PC-9 (cell line): Measurements from ENCODE around the gene SORCS2. TPM values are rescaled to one million over a fixed set of nuclear protein-coding genes. Genes with fewer than 3 reads are reported as not detected.
"Not testable (repeated sequence)": the region's sequence is repeated elsewhere in the genome, so short reads cannot be mapped to it uniquely, and the experiment has no call there.

Source experiments
- BruUV-seq: library from RNA; stranded (reverse); fragments of 400-500 nt; replicated peaks from 2 replicates; lab custom pipeline; 2021; lab: Mats Ljungman, UMichigan
- CTCF ChIA-PET: fragments of 300-600 bp; sonication (Branson Sonifier 250); formaldehyde crosslinking; loops from one replicate; lab custom pipeline; 2022; ENCODE audit warnings: antibody characterized with exemption; lab: Charles Lee
- POLR2A ChIA-PET: fragments of 300-600 bp; sonication (Branson Sonifier 250); formaldehyde crosslinking; loops from one replicate; lab custom pipeline; 2022; ENCODE audit warnings: antibody characterized with exemption; ENCODE audit not compliant: unreplicated experiment; lab: Charles Lee
- DNase-seq, 2 experiments: peaks; one replicate each; pipeline versions ENCODE4 v3.0.0 to v3.0.0-alpha.2; 2015 to 2022; ENCODE audit warnings: mixed read lengths in 1 of 2
- H2AFZ ChIP-seq: fragments of 200-600 bp; sonication (generic); 2 replicates; pipeline ENCODE4 v1.8.1; 2017; ENCODE audit warnings: antibody characterized with exemption
- H3F3A ChIP-seq: fragments of 200-600 bp; sonication (generic); 2 replicates; pipeline ENCODE4 v1.8.1; 2017; ENCODE audit warnings: antibody characterized with exemption, mild to moderate bottlenecking, low read depth; ENCODE audit not compliant: insufficient read depth
- H3K27ac ChIP-seq: fragments of 200-600 bp; sonication (generic); 2 replicates; pipeline ENCODE4 v1.6.1; 2016; ENCODE audit warnings: mixed run types
- H3K27me3 ChIP-seq: fragments of 200-600 bp; sonication (generic); 2 replicates; pipeline ENCODE4 v1.6.1; 2016; ENCODE audit warnings: low read depth, mixed run types; ENCODE audit not compliant: insufficient read depth
- H3K36me3 ChIP-seq: fragments of 200-600 bp; sonication (generic); 2 replicates; pipeline ENCODE4 v1.6.1; 2016; ENCODE audit warnings: low read depth, mixed run types
- H3K4me1 ChIP-seq: fragments of 200-600 bp; sonication (generic); replicated peaks from 2 replicates; pipeline ENCODE4 v1.6.1; 2016; ENCODE audit warnings: mixed run types; ENCODE audit not compliant: insufficient read depth
- H3K4me2 ChIP-seq: fragments of 200-600 bp; sonication (generic); 2 replicates; pipeline ENCODE4 v1.6.1; 2017; ENCODE audit warnings: mixed run types
- H3K4me3 ChIP-seq: fragments of 200-600 bp; sonication (generic); 2 replicates; pipeline ENCODE4 v1.6.1; 2016; ENCODE audit warnings: mixed run types
- H3K79me2 ChIP-seq: fragments of 200-600 bp; sonication (generic); 2 replicates; pipeline ENCODE4 v1.6.1; 2017; ENCODE audit warnings: low read depth, mixed run types
- H3K9me2 ChIP-seq: fragments of 200-600 bp; sonication (generic); 2 replicates; pipeline ENCODE4 v1.8.1; 2017; ENCODE audit warnings: mild to moderate bottlenecking; ENCODE audit not compliant: insufficient read depth
- H3K9me3 ChIP-seq: fragments of 200-600 bp; sonication (generic); 2 replicates; pipeline ENCODE4 v1.8.1; 2016; ENCODE audit warnings: low read depth; ENCODE audit not compliant: insufficient read depth
- H4K20me1 ChIP-seq: fragments of 200-600 bp; sonication (generic); 2 replicates; pipeline ENCODE4 v1.8.1; 2017; ENCODE audit not compliant: insufficient read depth
- EZH2 ChIP-seq: fragments of 200-600 bp; sonication (generic); IDR thresholded peaks from 2 replicates; pipeline ENCODE4 v1.8.0; 2017; ENCODE audit warnings: antibody characterized with exemption, low read depth
- intact Hi-C: fragments of 100-400 bp; cut with micrococcal nuclease; formaldehyde crosslinking; loops from one replicate; pipeline ENCODE4 v1.10.0; 2022; ENCODE audit not compliant: unreplicated experiment
- total RNA-seq: library from RNA; stranded (reverse); gene quantifications from 2 replicates; pipeline ENCODE4 v1.2.3, GENCODE V29; 2021
- TF ChIP-seq, protein P1 (sequence below): fragments of 200-600 bp; sonication (generic); conservative IDR thresholded peaks from 2 replicates; pipeline ENCODE4 v1.6.1; 2017; ENCODE audit warnings: mixed run types, antibody characterized with exemption, mild to moderate bottlenecking, moderate library complexity

The SORCS2 gene
- total RNA-seq, 1 experiment from 2014 or later: 25.8 TPM

GRCh38 chr4:7160951-7161440 lies 31.3 kb upstream of the SORCS2 start:
- no peaks in the 10 kb centered on the region for H3K4me1 ChIP-seq
- peaks cover 29% of the 10 kb centered on the region for H3K27me3 ChIP-seq
- no peak overlapping the region for H2AFZ ChIP-seq
- H3K9me2 ChIP-seq: no peaks in the 10 kb centered on the region
- H3K79me2 ChIP-seq: no peaks in the 10 kb centered on the region
- no peaks in the 10 kb centered on the region for H3F3A ChIP-seq
- no TSS peak for BruUV-seq
- intact Hi-C loops: no loop called here
- H3K9me3 ChIP-seq: no peaks in the 10 kb centered on the region
- no peaks in the 10 kb centered on the region for H3K36me3 ChIP-seq
- ChIA-PET CTCF (no interaction called here), POLR2A (no interaction called here)
- DNase-seq: no peak
- H3K4me2 ChIP-seq: no peak overlapping the region
- no peak overlapping the region for H3K27ac ChIP-seq
- no peak overlapping the region for H3K4me3 ChIP-seq
- no peaks in the 10 kb centered on the region for H4K20me1 ChIP-seq
- TF ChIP-seq EZH2: no peak
- TF ChIP-seq, protein P1, sequence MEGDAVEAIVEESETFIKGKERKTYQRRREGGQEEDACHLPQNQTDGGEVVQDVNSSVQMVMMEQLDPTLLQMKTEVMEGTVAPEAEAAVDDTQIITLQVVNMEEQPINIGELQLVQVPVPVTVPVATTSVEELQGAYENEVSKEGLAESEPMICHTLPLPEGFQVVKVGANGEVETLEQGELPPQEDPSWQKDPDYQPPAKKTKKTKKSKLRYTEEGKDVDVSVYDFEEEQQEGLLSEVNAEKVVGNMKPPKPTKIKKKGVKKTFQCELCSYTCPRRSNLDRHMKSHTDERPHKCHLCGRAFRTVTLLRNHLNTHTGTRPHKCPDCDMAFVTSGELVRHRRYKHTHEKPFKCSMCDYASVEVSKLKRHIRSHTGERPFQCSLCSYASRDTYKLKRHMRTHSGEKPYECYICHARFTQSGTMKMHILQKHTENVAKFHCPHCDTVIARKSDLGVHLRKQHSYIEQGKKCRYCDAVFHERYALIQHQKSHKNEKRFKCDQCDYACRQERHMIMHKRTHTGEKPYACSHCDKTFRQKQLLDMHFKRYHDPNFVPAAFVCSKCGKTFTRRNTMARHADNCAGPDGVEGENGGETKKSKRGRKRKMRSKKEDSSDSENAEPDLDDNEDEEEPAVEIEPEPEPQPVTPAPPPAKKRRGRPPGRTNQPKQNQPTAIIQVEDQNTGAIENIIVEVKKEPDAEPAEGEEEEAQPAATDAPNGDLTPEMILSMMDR: no peak

- intact Hi-C loops: no loop called here
- no peak overlapping the region for H2AFZ ChIP-seq
- H3K9me3 ChIP-seq: no peaks in the 10 kb centered on the region
- no peaks in the 10 kb centered on the region for H3K9me2 ChIP-seq
- TF ChIP-seq, protein P1: no peak
- no peak for TF ChIP-seq EZH2
- H4K20me1 ChIP-seq: no peaks in the 10 kb centered on the region
- peaks cover 29% of the 10 kb centered on the region for H3K27me3 ChIP-seq
- H3K4me1 ChIP-seq: no peaks in the 10 kb centered on the region
- H3K36me3 ChIP-seq: no peaks in the 10 kb centered on the region
- DNase-seq: no peak
- no peak overlapping the region for H3K27ac ChIP-seq
- no peak overlapping the region for H3K4me2 ChIP-seq
- no peaks in the 10 kb centered on the region for H3F3A ChIP-seq
- H3K79me2 ChIP-seq: no peaks in the 10 kb centered on the region
- no TSS peak for BruUV-seq
- ChIA-PET POLR2A (no interaction called here), CTCF (no interaction called here)
- H3K4me3 ChIP-seq: no peak overlapping the region
Measured at GRCh38 chr4:7161721-7162214, 30.6 kb upstream of the SORCS2 start.

- POLR2A ChIA-PET, H3K9me3 ChIP-seq, H2AFZ ChIP-seq, H3F3A ChIP-seq, DNase-seq, CTCF ChIA-PET, H3K4me2 ChIP-seq, H3K79me2 ChIP-seq, intact Hi-C loops, H3K36me3 ChIP-seq, H3K9me2 ChIP-seq, H4K20me1 ChIP-seq, H3K4me3 ChIP-seq, H3K27ac ChIP-seq, H3K4me1 ChIP-seq, BruUV-seq: not testable (repeated sequence)
- peaks cover 12% of the 10 kb centered on the region for H3K27me3 ChIP-seq
Measured at GRCh38 chr4:7165056-7165873, 27.1 kb upstream of the SORCS2 start.
